Measurements from ENCODE around the gene EEF1E1.

Gene EEF1E1

GRCh38 chr6:8102122-8102958 is at the start of gene EEF1E1:
TSS of gene EEF1E1 (minus strand) at chr6:8102548. CDS start at chr6:8102521, 27 bp downstream.
- DNase-seq: peak; percentile 95

DNA sequence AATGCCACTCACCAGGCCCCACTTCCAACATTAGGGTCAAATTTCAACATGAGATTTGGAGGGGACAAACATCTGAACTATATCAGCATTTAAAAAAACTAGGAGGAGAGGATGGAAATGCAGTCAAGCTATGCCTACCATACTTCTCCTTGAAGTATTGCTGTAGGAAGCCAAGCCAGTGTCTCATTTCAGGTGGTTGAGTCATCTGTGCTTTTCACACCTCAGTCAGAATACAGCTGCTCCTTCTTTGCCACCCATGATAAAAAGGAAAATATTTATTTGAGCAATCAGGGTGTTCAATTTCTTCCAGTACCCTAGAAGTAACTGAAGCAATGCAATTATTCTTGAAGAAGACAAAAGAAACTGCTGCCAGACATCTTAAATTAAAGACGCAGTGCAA is 47.0 kb upstream of the EEF1E1 start:
- DNase-seq: no peak

- no peak for DNase-seq
These were observed 41.6 kb upstream of the EEF1E1 start for GRCh38 chr6:8143945-8144344.

DNA sequence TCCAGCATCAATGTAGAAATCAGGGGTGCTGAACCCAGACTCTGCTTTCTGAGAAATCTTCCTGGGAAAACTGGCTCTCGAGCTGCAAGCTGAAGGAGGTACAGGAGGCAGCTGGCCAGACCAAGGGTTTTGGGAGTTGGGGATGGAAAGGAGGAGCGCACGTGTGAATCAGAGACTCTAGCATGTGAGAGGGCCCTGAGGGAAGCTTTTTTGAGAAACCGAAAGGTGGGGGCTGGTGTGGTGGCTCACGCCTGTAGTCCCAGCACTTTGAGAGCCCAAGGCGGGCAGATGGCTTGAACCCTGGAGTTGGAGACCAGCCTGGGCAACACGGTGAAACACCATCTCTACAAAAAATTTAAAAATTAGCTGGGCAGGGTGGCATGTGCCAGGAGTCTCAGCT is 37.1 kb upstream of the EEF1E1 start:
- DNase-seq: no peak

DNA sequence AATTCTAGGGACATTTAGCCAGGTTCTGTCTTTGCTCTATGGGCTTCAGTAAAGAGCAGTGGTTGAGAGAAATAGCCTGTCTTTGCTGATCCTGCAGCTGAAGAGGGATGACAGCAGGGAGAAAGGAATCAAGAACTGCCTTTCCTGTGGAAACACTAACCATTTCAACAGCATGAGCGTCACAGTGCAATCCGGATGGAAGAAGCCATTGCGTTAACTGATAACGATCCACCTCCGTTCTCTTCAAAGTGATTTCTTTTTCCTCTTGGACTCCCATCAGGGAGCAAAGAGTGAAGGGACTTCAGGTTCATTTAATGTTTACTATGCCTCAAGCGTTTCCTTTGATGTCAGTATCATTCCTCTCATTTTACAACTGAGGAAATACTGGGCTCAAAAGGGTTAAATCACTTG is 35.2 kb upstream of the EEF1E1 start:
- no peak for DNase-seq

DNA sequence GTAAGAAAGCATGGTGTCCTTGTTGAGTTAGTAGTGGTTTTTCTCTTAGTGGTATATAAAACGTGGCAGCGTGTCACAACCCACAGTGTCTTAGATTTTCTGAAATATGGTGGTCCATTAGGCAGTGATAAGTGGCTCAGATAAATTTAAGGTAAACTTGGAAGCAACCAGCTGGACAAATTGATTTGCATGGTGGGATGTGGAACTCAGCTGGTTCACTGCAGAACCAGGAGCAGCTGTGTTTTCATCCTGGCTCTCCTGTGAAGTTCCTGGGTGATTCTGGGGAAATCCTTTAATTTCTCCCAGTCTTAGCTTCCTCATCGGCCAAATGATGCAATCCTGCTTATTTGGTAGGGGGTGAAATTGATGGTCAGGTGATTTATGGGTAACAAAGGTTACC is 32.9 kb upstream of the EEF1E1 start:
- no peak for DNase-seq

- DNase-seq: no peak
These were observed 29.8 kb upstream of the EEF1E1 start for GRCh38 chr6:8132130-8132529.

DNA sequence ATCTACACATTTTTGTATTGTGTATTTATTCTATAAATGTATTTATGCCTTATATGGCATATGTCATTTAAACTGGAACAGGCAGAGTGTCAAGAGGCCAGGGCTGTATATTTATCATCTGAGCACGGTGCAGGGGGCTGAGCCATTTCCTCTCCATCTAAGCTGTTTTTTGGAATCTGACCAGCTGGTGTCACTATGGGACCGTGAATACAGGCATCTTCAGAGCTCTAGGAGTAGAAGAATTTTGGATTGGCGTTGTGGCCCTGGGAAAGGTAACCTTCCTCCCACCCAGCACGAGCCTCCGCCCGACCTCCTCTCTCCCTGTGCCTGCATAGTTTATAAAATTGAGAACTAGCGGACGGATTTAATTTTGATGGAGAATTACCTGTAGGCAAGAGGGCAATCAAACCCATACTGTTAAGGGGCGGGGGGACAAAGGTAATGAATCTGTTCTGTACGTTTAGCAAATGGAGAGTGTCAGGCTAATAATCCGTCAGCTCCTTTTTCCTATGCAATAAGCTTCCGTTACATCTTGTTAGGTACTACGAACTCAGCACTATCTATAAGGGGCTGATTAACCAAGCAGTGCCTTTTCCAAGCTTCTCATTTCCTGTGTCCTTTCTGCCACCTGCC is 29.0 kb upstream of the EEF1E1 start:
- DNase-seq: peak; percentile 13

DNA sequence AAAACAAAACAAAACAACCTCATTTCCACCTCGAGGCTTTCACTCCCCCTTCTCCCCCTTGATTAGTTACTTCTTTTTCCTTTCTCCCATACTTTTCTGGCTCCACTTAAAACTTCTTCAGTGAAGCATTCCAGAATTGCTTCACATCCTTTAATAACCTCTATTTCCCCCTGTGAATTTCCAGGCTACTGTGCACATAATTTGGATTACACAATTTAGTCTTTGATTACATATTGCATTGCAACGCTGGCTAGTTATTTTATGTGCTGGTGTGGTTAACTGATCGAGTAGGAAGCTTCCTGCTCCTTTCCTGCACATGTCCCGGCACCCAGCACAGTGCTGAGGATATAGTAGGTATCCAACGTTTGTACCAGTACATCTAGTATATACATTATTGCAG is 28.1 kb upstream of the EEF1E1 start:
- DNase-seq: no peak

GRCh38 chr6:8123236-8123635 is 20.9 kb upstream of the EEF1E1 start:
- no peak for DNase-seq

- no peak for DNase-seq
These were observed 12.6 kb upstream of the EEF1E1 start for GRCh38 chr6:8114956-8115355.

DNA sequence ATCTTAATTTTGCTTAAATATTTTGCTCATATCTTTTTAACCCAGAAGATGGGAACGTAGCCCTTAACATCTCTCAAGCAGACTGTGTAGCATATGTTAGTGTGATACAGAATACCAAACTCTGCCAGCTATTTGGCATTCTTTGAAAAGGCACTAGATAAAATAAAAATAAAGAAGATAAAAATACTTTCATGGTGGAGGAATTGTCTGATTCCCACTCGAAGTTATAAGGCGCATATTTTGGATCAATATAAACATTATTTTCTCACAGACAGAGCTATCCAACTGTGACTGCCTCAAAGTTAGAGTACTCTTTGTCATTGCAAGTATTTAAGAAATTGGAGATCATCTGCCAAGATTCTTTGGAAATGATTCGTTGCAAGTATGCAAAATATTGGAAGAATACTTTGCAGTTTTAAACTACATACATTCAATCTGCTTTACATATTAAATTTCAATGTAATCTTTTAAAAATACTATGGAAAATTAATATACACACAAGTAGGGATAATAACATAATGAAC is 10.8 kb upstream of the EEF1E1 start:
- DNase-seq: no peak

- DNase-seq: no peak
These were observed 8.4 kb upstream of the EEF1E1 start for GRCh38 chr6:8110725-8111124.

- no peak for DNase-seq
These were observed 7.9 kb upstream of the EEF1E1 start for GRCh38 chr6:8110117-8110721.

- no peak for DNase-seq
These were observed 6.6 kb upstream of the EEF1E1 start for GRCh38 chr6:8108759-8109539.

DNA sequence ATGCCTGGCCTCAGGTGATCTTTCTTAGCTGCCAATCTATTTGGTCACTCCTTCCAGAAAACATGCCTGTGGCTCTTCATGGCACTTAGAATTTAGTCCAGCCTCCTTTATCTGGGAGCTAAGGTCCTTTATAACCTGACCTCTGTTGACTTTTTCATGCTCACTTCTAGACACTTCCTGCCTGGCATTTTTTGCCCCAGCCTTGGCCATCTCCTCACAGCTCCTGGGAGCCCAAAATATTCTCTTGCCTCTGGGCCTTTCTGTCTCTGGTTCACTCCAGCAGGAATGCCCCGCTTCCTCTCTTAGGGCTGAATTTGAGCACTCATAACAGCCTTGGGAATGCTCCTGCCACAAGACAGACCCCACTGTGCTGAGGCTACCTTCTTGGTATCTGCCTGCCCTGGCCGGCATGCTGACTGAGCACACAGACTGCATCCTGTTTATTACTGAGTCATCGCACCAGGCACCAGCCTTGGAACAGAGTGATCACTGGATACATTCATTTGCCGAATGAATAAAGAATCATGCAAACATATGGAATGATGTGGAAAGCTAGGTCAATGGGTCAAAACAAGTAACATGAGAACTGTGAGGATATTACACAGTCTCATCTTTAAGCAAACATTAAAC is 5.8 kb upstream of the EEF1E1 start:
- no peak for DNase-seq

GRCh38 chr6:8105791-8106190 is 3.4 kb upstream of the EEF1E1 start:
- DNase-seq: no peak

DNA sequence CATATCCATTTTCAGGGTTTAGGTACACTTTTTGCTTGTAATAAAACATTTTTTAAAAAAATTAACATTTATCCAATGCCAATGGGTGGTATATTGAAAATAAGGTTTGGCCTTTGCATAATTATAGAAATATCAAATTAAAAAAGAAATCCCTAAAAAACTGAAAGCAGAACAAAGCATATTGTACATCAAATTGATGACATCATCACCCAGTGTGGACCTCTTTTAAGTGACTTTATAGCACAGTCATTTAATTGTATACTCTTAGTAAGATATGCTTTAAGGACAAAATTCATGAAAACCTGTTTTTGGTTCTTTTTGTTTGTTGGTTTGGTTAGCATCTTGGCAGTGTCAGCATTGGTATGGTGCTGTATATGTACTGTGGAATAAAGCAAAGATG is 1.4 kb upstream of the EEF1E1 start:
- no peak for DNase-seq

GRCh38 chr6:8100159-8100854 is 2.0 kb downstream of the EEF1E1 start:
- no peak for DNase-seq

GRCh38 chr6:8090650-8091049 is 11.7 kb downstream of the EEF1E1 start:
- DNase-seq: no peak

DNA sequence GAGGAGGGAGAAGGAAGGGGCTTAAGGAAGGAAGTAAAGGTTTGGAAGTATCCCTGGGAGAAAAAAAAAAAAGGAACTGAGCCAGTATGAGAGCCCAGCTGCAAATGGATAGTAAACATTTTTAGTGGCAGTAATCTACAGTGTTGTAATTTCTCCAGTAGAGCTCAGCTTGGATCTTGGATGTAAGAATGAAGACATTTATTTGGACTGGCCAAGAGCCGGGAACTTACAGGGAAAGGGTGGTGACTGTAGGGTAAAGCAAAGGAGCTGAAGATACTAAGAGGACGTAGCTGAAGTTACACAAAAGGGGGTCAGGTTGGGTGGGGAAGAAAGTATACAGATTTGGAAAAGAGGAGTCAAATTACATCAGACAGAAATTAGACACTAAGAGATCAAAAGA is 13.5 kb downstream of the EEF1E1 start:
- DNase-seq: no peak
